K562 (cell line): ENCODE measurements around the gene CDK9. TPM values are rescaled to one million over a fixed set of nuclear protein-coding genes. Genes with fewer than 3 reads are reported as not detected.

Source experiments
- ATAC-seq: fragments of 200-7000 bp; cut with Tn5 transposase; 3 replicates; pipeline ENCODE4 v1.9.1; 2020; ENCODE audit warnings: moderate library complexity
- BruUV-seq: library from RNA; stranded (reverse); fragments of 400-500 nt; replicated peaks from 2 replicates; lab custom pipeline; 2021; lab: Mats Ljungman, UMichigan
- CTCF ChIA-PET: fragments of 300-600 bp; formaldehyde crosslinking; extraction: SDS; loops from one replicate; lab custom pipeline; 2021; ENCODE audit warnings: low intra/inter-chr PET ratio; lab: Yijun Ruan, JAX
- POLR2A ChIA-PET: fragments of 300-600, 350-650 bp; sonication (Branson Sonifier 250); formaldehyde crosslinking; extraction: SDS; loops from one replicate; lab custom pipeline; 2021; ENCODE audit warnings: antibody characterized with exemption, inconsistent platforms; lab: Yijun Ruan, JAX
- DNase-seq, 4 experiments: peaks; one replicate each; pipeline versions ENCODE4 v3.0.0 to v3.0.0-alpha.2; 2011 to 2018; ENCODE audit warnings: low spot score in 3 of 4, mixed read lengths in 3 of 4; ENCODE audit errors: extremely low read depth in 1 of 4
- FAIRE-seq: peaks from 2 replicates; lab custom pipeline; 2011; peaks lifted over from hg19 to GRCh38; lab: Jason Lieb, UNC
- H2AFZ ChIP-seq: 2 replicates; pipeline ENCODE4 v1.6.0; 2011; ENCODE audit warnings: low read depth, low read length, control low read depth, inconsistent platforms
- H3K27ac ChIP-seq: fragments of 200-600 bp; 3 replicates; pipeline ENCODE4 v1.8.0; 2011; ENCODE audit warnings: low read depth, mild to moderate bottlenecking, control low read depth, inconsistent platforms, low read length, moderate library complexity, mixed read lengths; ENCODE audit errors: extremely low read depth
- H3K27me3 ChIP-seq, 2 experiments: fragments of 300-600 bp in 1 of 2; 2 replicates in 1 of 2; 3 replicates in 1 of 2; pipeline versions ENCODE4 v1.6.0 to v1.8.0; 2011; ENCODE audit warnings: inconsistent platforms in 2 of 2, low read length in 2 of 2, mild to moderate bottlenecking in 1 of 2, mixed read lengths in 1 of 2, moderate library complexity in 1 of 2; ENCODE audit not compliant: control insufficient read depth in 2 of 2, insufficient read depth in 2 of 2
- H3K36me3 ChIP-seq: fragments of 300-600 bp; 3 replicates; pipeline ENCODE4 v1.8.0; 2011; ENCODE audit warnings: mild to moderate bottlenecking, low read length, inconsistent platforms; ENCODE audit not compliant: control insufficient read depth, insufficient read depth
- H3K4me1 ChIP-seq, 2 experiments: fragments of 200-600 bp in 1 of 2; replicated peaks in 1 of 2; 2 replicates in 1 of 2; 3 replicates in 1 of 2; pipeline versions ENCODE4 v1.5.1 to v1.8.0; 2011; ENCODE audit warnings: inconsistent platforms in 2 of 2, low read length in 2 of 2, mild to moderate bottlenecking in 1 of 2, mixed read lengths in 1 of 2, moderate library complexity in 1 of 2; ENCODE audit not compliant: control insufficient read depth in 2 of 2, insufficient read depth in 2 of 2
- H3K4me2 ChIP-seq: 2 replicates; pipeline ENCODE4 v1.6.1; 2011; ENCODE audit warnings: low read length, control low read depth, inconsistent platforms, mixed read lengths; ENCODE audit not compliant: insufficient read depth
- H3K4me3 ChIP-seq: fragments of 200-600 bp; sonication (generic), shearing (Covaris generic); 2 replicates; pipeline ENCODE4 v1.5.1; 2016; ENCODE audit warnings: control low read depth, inconsistent platforms
- H3K79me2 ChIP-seq: fragments of 200-600 bp; 3 replicates; pipeline ENCODE4 v1.8.0; 2011; ENCODE audit warnings: low read length, inconsistent platforms; ENCODE audit not compliant: control insufficient read depth, insufficient read depth
- H3K9ac ChIP-seq, 2 experiments: 2 replicates each; pipeline versions ENCODE4 v1.6.0 to v1.6.1; 2011; ENCODE audit warnings: low read depth in 2 of 2, low read length in 2 of 2, control low read depth in 1 of 2, inconsistent platforms in 1 of 2, mild to moderate bottlenecking in 1 of 2, mixed read lengths in 1 of 2; ENCODE audit not compliant: insufficient read depth in 1 of 2
- H3K9me1 ChIP-seq: one replicate; pipeline ENCODE4 v1.6.0; 2011; ENCODE audit warnings: inconsistent platforms, mild to moderate bottlenecking, low read length, moderate library complexity; ENCODE audit not compliant: control insufficient read depth, insufficient read depth
- H3K9me3 ChIP-seq: replicated peaks from 2 replicates; pipeline ENCODE4 v1.5.1; 2011; ENCODE audit warnings: low read depth, low read length, inconsistent platforms; ENCODE audit not compliant: control insufficient read depth, insufficient read depth
- H4K20me1 ChIP-seq: replicated peaks from 2 replicates; pipeline ENCODE4 v1.6.1; 2011; ENCODE audit warnings: low read length, inconsistent platforms, mixed read lengths; ENCODE audit not compliant: control insufficient read depth, insufficient read depth
- BRF1 ChIP-seq: IDR thresholded peaks from 3 replicates; pipeline ENCODE4 v1.6.1; 2011; ENCODE audit warnings: borderline replicate concordance, mild to moderate bottlenecking; ENCODE audit not compliant: insufficient read length; ENCODE audit errors: extremely low read depth
- KLF10 ChIP-seq: fragments of 250-450 bp; sonication (Bioruptor Pico); IDR thresholded peaks from 2 replicates; pipeline ENCODE4 v1.6.1; 2021; ENCODE audit warnings: matching md5 sums
- MYNN ChIP-seq, 2 experiments: sonication (generic); formaldehyde crosslinking in 1 of 2; IDR thresholded peaks; 2 replicates each; pipeline versions ENCODE4 v1.5.0 to v1.6.1; 2016 to 2020; ENCODE audit warnings: antibody characterized with exemption in 1 of 2, missing genetic modification reagents in 1 of 2
- POLR2A ChIP-seq: fragments of 450-650 bp; conservative IDR thresholded peaks from 2 replicates; pipeline ENCODE4 v1.6.1; 2016
- RB1 ChIP-seq: fragments of 450-650 bp; IDR thresholded peaks from 2 replicates; pipeline ENCODE4 v1.6.1; 2017; ENCODE audit warnings: low read depth, mild to moderate bottlenecking
- RBM17 ChIP-seq: fragments of 200-400 bp; formaldehyde crosslinking; IDR thresholded peaks from 2 replicates; pipeline ENCODE4 v1.6.1; 2017; ENCODE audit warnings: low read depth, mild to moderate bottlenecking, low read length, borderline replicate concordance
- RBM34 ChIP-seq: fragments of 200-400 bp; formaldehyde crosslinking; IDR thresholded peaks from 2 replicates; pipeline ENCODE4 v1.6.1; 2018; ENCODE audit warnings: low read length, borderline replicate concordance; ENCODE audit not compliant: insufficient read depth
- STAT5A ChIP-seq: IDR thresholded peaks from 2 replicates; pipeline ENCODE4 v1.6.1; 2012; ENCODE audit warnings: low read length, inconsistent platforms, borderline replicate concordance
- ZNF717 ChIP-seq: fragments of 250-450 bp; sonication (Bioruptor Pico); IDR thresholded peaks from 2 replicates; pipeline ENCODE4 v1.5.0; 2021
- WGBS: fragments of 100-300 bp; shearing (Covaris generic); methylation state at CpG from one replicate; pipeline ENCODE4 v1.1.6; 2016; ENCODE audit warnings: low coverage, mixed read lengths; ENCODE audit not compliant: insufficient coverage; ENCODE audit errors: missing lambda C conversion rate; 5-methylcytosine and 5-hydroxymethylcytosine counted together
- in situ Hi-C: fragments of 300-500 bp; cut with MboI; formaldehyde crosslinking; loops from 4 replicates; pipeline ENCODE4 v1.15.0; 2018; ENCODE audit warnings: inconsistent platforms, mixed read lengths
- intact Hi-C: fragments of 100-400 bp; cut with micrococcal nuclease; formaldehyde crosslinking; loops from 2 replicates; pipeline ENCODE4 v1.14.2; 2022
- polyA plus RNA-seq, 8 experiments: library from polyadenylated mRNA; depleted of rRNA in 4 of 8; stranded (reverse) in 5 of 8; unstranded in 3 of 8; fragments of >200 nt; fragmentation: Nextera tagmentation in 2 of 8; fragmentation: Illumina TruSeq in 1 of 8; extraction: Ambion mirVana in 2 of 8; extraction: Trizol in 1 of 8; gene quantifications; 2 replicates each; pipeline versions ENCODE4 v1.2.1 to v1.2.3, GENCODE V29; 2011 to 2014; ENCODE audit warnings: inconsistent platforms in 1 of 8, missing spikeins in 1 of 8
- total RNA-seq, 7 experiments: library from RNA; depleted of rRNA in 6 of 7; stranded (reverse); fragments of >200 nt in 6 of 7; fragmentation: Illumina TruSeq in 2 of 7; extraction: Trizol in 2 of 7; gene quantifications; 2 replicates each; pipeline versions ENCODE4 v1.2.1 to v1.2.3, GENCODE V29; 2011 to 2021; ENCODE audit warnings: low replicate concordance in 1 of 7
- TF ChIP-seq, protein P1 (sequence below): sonication (generic); formaldehyde crosslinking; IDR thresholded peaks from 2 replicates; pipeline ENCODE4 v1.8.0; 2022; ENCODE audit warnings: missing genetic modification reagents, mild to moderate bottlenecking, moderate library complexity, borderline replicate concordance
- TF ChIP-seq, protein P2 (sequence below): sonication (generic); formaldehyde crosslinking; IDR thresholded peaks from 2 replicates; pipeline ENCODE4 v1.8.0; 2023; ENCODE audit warnings: mild to moderate bottlenecking, missing genetic modification reagents

Gene CDK9
- total and polyA plus RNA-seq, 9 of the 15 experiments (the other 6 are each of a cell fraction or from before 2014, with no cell fraction given) = 4.2 to 78.6 (median 33.0) TPM

DNA sequence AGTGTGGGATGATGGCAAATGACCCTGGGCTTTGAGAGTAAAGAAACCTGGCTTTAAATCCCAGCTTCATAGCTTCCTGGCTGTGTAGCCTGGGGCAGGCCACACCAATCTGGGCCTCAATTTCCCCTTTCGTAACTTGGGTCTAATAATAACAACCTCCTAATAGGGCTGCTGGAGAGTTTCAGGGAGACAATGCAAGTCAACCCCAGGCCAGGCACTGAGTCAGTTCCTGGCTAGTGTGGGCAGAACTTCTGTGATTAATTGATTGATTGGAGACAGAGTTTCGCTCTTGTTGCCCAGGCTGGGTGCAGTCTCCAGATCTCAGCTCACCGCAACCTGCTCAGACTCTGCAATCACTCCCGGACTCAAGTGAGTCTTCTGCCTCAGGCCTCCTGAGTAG lies 4.0 kb upstream of the CDK9 start:
- Histone ChIP-seq H2AFZ (no peak overlapping the region), H3K4me1 (peaks cover 16 to 51% of the 10 kb centered on the region in 2 experiments), H3K9me3 (no peaks in the 10 kb centered on the region), H3K9ac (no peak overlapping the region), H3K36me3 (peaks cover under 1% of the 10 kb centered on the region; the same call in 2 of the 3 replicates), H3K9me1 (no peaks in the 10 kb centered on the region), H3K79me2 (peaks cover 10% of the 10 kb centered on the region), H3K4me2 (no peak overlapping the region), H3K27me3 (no peaks in the 10 kb centered on the region), H3K4me3 (no peak overlapping the region), H4K20me1 (peaks cover 5% of the 10 kb centered on the region; the same call in 1 of the 2 replicates), H3K27ac (no peak overlapping the region)
- no peak for FAIRE-seq
- TF ChIP-seq RBM17 (no peak), STAT5A (no peak), KLF10 (CRISPR knock-in tag) (no peak), ZNF717 (no peak), POLR2A (no peak), RBM34 (no peak), MYNN (IDR thresholded peaks at IDR 0.05) (no peak), MYNN (CRISPR knock-in tag; IDR thresholded peaks at IDR 0.05) (no peak), BRF1 (no peak), RB1 (no peak)
- TF ChIP-seq, protein P1, sequence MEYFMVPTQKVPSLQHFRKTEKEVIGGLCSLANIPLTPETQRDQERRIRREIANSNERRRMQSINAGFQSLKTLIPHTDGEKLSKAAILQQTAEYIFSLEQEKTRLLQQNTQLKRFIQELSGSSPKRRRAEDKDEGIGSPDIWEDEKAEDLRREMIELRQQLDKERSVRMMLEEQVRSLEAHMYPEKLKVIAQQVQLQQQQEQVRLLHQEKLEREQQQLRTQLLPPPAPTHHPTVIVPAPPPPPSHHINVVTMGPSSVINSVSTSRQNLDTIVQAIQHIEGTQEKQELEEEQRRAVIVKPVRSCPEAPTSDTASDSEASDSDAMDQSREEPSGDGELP (CRISPR knock-in tag) = no peak
- TF ChIP-seq, protein P2, sequence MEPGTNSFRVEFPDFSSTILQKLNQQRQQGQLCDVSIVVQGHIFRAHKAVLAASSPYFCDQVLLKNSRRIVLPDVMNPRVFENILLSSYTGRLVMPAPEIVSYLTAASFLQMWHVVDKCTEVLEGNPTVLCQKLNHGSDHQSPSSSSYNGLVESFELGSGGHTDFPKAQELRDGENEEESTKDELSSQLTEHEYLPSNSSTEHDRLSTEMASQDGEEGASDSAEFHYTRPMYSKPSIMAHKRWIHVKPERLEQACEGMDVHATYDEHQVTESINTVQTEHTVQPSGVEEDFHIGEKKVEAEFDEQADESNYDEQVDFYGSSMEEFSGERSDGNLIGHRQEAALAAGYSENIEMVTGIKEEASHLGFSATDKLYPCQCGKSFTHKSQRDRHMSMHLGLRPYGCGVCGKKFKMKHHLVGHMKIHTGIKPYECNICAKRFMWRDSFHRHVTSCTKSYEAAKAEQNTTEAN (CRISPR knock-in tag) = no peak
- ATAC-seq = no peak
- ChIA-PET CTCF (no interaction called here), POLR2A (interaction anchor here (1.8 kb wide), 1 partner anchor 11 kb away, joined by 7 read pairs; no protein-coding TSS in a partner anchor)
- no TSS peak for BruUV-seq
- WGBS = 83% methylated on average over 4 of the region's 4 CpGs
- intact Hi-C loops = no loop called here
- in situ Hi-C loops = loop anchor here (5.0 kb wide), 1 partner anchor 45 kb away; the partner anchor contains the start of gene TOR2A
- no peak for DNase-seq
